ENCODE results near the gene NUAK1.

Gene NUAK1

DNA sequence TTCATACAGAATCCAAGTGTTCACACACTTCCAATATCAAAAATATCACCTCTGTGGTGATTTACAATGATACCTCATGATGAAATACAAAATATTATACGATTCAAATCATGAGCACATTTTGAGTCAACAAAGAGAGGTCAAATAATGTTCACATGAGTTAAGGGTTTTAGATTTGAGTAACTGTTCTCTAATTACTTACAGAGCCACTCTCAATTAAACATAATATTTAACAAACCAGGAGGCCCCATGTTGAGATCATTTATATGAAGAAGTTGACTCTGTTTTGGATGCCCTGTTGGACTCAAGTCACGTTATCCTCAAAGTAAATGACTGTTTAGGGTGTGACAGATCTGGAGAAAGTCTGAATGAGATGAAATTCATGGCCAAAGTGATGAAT lies 53.5 kb downstream of the NUAK1 start:
- H3K4me3 ChIP-seq (ENCODE audit: low read depth, low read length), result no peak overlapping the region

GRCh38 chr12:106084759-106085158 lies 54.0 kb downstream of the NUAK1 start:
- H3K4me3 ChIP-seq (ENCODE audit: low read depth, low read length), result no peak overlapping the region

GRCh38 chr12:106084014-106084671 lies 54.6 kb downstream of the NUAK1 start:
- no peak overlapping the region for H3K4me3 ChIP-seq (ENCODE audit: low read depth, low read length)

- H3K4me3 ChIP-seq (ENCODE audit: low read depth, low read length), result no peak overlapping the region
These were observed 56.3 kb downstream of the NUAK1 start for GRCh38 chr12:106082216-106083175.

GRCh38 chr12:106081606-106082005 lies 57.1 kb downstream of the NUAK1 start:
- H3K4me3 ChIP-seq (ENCODE audit: low read depth, low read length), result no peak overlapping the region

- no peak overlapping the region for H3K4me3 ChIP-seq (ENCODE audit: low read depth, low read length)
These were observed 58.0 kb downstream of the NUAK1 start for GRCh38 chr12:106080791-106081170.

DNA sequence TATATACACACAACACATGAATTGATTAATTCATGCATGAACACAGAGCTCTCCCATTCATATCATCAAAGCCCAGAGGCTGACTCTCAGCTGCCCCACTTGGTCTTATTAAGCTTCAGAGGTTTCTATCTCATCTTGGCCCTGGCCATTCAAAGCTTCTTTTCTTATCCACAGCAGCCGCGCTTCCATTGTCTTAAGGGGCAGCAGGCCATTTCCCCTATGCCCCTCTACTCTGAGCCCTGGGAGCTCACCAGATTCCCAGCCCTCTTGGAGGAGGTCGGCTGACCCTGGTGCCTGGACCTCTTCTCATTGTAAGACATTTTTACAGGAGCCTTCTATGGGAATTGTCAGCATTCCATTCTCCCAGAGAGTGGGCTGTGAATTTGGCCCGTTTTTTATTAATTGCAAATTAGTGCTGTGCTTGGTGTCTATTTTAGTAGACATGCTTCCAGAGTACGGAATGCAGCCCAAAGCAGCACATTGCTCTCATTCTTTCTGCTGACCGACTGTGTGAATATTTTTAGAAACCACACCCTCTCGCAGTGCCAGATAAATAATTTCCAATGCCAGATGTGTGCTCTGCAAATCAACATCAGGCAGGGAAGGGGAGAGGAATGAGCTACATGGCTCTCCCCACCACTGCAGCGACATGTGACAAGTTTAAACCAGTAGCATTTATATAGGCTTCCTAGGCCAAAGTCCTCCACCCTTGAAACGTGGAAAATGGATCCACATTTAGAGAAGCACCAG lies 58.5 kb downstream of the NUAK1 start:
- no peak overlapping the region for H3K4me3 ChIP-seq (ENCODE audit: low read depth, low read length)

DNA sequence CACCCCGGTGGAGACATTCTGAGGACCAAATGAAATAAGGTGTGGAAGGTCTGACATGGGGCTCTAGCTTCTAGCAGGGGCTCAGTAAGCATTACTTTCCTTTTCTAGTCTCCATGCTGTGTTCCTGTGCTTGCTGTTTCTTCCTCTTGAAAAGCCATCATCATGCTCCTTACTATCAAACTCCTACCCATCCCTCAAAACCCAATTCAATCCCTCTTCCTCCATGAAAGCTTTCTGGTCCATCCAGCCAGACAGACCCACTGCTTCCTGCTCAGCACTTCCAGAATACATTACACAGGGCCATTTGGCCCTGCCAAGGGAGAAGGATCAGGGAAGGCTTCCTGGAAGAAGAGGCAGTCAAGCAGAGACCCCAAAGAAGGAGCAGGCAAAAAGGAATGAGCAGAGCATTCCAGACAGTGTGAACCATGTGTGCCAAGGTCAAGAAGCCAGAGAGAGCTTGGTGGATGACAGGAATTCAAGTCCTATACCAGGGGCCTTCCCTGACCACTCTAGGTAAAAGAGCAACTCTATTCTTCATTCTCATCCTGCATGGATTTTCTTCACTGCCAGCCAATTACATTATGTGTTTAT lies 59.5 kb downstream of the NUAK1 start:
- no peak overlapping the region for H3K4me3 ChIP-seq (ENCODE audit: low read depth, low read length)

- H3K4me3 ChIP-seq (ENCODE audit: low read depth, low read length), result no peak overlapping the region
These were observed 60.3 kb downstream of the NUAK1 start for GRCh38 chr12:106078358-106079010.

GRCh38 chr12:106074706-106075392 lies 63.9 kb downstream of the NUAK1 start:
- no peak overlapping the region for H3K4me3 ChIP-seq (ENCODE audit: low read depth, low read length)

GRCh38 chr12:106074361-106074705 lies 64.4 kb downstream of the NUAK1 start:
- H3K4me3 ChIP-seq (ENCODE audit: low read depth, low read length), result no peak overlapping the region

DNA sequence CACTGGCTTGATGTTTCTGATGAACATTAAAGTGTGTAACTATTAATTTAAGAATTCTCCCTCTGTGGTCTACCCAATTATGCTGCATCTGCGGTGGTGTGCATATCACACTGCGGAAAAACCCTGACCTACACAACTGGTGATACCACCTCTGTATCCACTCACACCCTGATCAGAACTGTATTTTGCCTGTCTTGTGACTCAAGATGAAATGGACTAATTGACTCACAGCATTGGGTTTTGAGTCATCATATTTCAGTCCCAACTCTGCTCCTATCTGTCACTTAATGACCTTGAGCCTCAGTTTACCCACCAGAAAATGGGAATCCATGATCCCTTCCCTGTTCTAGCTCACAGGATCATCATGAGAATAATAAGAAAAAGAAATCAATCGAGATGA lies 65.6 kb downstream of the NUAK1 start:
- no peak overlapping the region for H3K4me3 ChIP-seq (ENCODE audit: low read depth, low read length)

DNA sequence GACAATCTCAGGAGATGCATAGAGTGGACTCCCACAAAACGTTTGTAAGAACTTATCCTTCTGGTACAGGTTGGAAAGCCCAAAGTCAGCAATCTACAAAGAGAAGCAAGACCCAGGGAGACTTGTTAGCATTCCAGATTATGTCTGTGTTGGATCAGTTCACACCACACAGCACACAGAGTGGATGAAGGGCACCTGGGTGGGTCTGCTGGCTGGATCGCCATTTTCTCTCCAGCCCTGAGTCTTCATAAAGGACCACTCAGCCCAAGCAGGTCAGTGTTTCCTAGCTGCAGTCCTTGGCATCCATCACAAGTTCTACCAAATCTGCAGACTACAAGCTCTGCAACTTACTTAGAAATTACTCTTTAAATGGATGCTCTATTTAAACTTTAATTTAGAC lies 66.0 kb downstream of the NUAK1 start:
- no peak overlapping the region for H3K4me3 ChIP-seq (ENCODE audit: low read depth, low read length)

- no peak overlapping the region for H3K4me3 ChIP-seq (ENCODE audit: low read depth, low read length)
These were observed 67.1 kb downstream of the NUAK1 start for GRCh38 chr12:106071686-106072085.

DNA sequence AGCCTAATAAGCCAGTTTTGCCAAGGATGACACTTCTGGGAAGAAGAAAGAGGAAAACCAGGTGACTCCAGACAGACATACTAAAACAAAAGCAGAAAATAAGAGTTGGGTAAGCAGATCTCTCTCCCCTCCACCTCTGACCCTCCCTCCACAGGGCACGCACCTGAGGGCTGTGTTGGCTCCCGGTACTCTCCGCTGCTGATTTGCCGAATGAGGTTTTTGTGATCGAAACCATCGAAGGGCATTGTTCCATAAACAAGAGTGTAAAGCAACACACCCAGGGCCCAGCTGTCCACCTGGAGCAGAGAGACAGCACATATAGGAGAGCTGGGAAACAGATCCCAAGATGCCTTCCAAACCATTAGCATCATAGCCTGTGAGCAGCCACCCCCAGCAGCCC lies 68.1 kb downstream of the NUAK1 start:
- no peak overlapping the region for H3K4me3 ChIP-seq (ENCODE audit: low read depth, low read length)

DNA sequence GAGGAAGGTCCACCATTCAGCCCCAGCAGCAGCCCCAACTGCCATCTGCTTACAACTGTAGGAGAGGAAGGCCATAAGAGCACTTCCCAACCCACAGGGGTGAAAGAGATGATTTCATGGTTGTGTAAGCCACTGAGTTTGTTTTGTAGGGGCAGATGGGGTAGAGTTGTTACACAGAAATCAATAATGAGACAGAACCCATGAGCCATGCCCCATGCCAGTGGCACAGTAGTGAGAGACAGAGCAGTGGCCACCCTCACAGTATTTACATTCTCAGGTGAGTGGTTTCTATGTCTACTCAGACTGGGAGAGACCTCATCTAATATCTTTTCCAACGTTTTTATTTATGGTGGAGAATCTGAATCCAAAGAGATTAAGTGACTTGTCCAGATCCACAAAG lies 68.6 kb downstream of the NUAK1 start:
- H3K4me3 ChIP-seq (ENCODE audit: low read depth, low read length), result no peak overlapping the region

GRCh38 chr12:106068296-106068695 lies 70.5 kb downstream of the NUAK1 start:
- no peak overlapping the region for H3K4me3 ChIP-seq (ENCODE audit: low read depth, low read length)

GRCh38 chr12:106067606-106068205 lies 71.0 kb downstream of the NUAK1 start:
- no peak overlapping the region for H3K4me3 ChIP-seq (ENCODE audit: low read depth, low read length)

GRCh38 chr12:106066726-106067325 lies 71.9 kb downstream of the NUAK1 start:
- no peak overlapping the region for H3K4me3 ChIP-seq (ENCODE audit: low read depth, low read length)

Measured in iPS-11a (cell line).